GM19455 (cell line): ENCODE data around the gene VASP.

Experiments used
- ATAC-seq: cut with Tn5 transposase; IDR thresholded peaks from one replicate; pipeline ENCODE4 v1.9.1; 2021; ENCODE audit not compliant: unreplicated experiment

Gene VASP

DNA sequence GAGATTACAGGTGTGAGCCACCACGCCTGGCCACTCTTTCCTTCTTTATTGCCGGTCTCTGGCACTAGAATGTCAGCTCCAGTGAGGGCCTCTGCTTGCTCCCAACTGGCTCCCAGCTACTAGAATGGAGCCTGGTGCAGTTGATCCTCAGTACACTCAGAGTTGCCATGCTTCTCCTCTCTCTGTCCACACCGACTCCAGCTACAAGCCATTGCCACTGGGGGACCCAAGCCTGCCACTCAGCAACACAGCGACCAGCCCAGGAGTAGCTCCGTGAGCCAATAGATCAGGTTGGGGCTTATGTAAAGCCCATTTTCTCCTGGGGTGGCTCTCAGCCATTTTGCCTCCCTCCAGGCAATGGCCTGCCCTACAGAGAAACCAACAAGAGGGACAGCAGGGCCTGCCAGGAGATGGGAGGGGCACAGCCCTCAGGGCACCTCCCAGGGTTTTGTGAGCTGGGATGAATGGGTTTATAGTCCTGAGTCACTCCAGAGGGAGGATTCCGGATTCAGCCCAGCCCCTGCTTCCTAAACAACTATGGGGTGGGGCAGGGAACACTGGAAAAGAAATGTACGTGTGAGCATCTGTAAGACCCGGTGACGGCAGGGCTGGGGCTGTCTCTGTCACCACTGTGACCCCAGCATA is 40.8 kb downstream of the VASP start:
- ATAC-seq = no peak

DNA sequence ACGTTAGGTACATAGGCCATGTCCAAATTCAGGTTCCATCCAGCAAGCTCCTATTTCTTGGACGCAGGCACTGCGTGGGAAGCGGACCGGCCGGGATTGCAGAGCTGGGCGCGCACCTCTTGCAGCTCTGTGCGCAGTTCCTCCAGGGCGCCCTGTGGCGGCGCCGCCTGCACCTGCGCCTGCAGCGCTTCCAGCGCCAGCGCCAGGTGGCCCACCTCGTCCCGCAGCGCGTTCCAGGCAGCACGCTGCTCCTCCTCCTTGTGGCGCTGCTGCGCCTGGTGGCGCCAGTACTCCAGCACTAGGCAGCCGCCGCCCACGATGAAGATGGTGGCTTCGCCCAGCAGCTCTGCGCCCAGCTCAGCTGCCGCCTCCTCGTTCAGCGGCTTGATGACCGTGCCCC is 46.2 kb downstream of the VASP start:
- ATAC-seq = no peak

DNA sequence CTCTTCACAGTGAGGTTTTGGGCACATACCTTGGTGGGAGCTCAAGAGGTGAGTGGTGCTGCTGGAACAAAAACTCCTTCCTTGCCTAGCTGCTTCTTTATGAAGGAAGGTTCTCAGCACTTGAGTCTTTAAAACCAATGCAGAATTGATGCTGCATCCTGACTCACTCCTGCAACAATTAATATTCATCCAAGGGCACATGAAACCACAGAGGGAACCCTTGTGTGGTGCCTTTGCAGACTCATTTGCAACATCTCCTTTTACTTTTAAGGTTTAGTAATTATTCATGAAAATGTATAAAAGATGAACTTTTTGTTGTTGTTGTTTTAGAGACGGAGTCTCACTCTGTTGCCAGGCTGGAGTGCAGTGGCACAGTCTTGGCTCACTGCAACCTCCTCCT is 47.2 kb downstream of the VASP start:
- ATAC-seq = no peak

DNA sequence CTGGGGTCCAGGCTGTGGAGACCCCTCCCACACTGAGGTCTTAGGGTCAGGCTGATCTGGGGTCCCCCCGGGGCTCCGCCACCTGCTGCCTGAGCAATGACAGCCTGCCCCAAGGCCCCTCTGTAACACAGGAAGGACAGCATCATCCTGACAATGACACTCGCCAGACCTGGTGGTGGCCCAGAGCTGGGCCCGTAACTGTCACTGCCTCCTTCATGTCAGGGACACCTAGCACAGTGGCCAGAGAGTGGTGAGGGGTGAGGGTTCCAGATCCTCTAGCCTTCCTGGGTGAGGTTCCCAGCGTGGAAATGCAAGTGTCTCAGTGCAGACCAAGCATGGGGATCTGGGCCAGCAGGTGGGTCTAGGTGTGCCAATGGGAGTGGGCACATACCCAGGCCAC is 49.6 kb downstream of the VASP start:
- no peak for ATAC-seq

DNA sequence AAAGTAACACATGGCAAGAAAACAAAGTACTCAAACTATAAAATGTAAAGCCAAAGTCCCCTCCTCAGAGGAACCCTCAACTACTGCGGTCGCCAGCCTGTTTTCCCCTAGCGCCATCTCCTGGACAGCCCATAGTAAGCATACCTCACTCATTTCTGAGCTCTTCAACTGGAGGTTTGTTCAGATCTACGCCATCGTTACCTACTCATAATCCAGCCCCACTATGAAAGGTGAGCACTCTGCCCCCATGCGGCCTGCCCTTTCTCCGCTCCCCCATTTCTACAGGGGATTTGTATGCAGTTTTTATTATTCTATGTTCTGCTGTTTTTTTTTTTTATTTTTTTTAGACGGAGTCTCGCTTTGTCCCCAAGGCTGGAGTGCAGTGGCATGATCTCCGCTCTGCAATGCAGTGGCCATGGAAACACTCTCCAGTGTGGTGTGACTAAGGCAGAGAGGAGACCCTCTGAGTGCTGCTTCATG is 51.2 kb downstream of the VASP start:
- peak; percentile 62 for ATAC-seq

DNA sequence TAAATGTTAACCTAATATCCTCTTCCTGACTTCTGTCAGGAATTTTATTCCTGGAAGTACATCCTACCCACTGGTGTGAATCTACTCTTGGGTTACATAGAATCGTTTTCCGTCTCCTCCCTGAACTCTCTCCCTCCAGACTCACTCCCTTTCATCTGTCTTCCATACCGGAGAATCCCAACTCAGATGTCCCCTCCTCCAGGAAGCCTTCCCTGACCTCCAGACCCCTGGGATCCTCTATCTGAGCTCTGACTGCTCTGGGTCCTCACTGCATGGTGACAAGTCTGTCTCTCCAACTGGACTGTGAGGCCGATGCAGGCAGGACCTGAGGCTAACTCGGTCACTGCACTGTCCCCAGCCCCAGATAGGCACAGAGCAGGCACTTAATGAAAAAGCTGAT is 52.8 kb downstream of the VASP start:
- ATAC-seq = no peak

DNA sequence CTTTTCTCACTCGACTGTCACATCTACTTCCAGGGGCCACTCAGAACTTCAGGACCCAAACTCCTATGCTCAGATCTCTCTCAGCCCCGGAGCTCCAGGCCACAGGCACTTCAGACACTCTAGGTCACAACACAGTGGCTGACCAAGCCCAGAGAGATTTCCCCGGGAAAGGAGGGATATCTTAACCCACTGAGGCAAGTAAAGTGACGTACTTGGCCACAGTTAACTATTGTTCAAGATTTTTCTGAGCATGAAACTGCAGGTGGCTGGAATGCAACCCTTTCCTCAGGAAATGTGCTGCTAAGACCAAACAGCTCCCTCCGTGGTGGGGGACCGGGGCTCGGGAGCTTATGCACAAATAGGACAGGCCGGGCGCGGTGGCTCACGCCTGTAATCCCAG is 53.4 kb downstream of the VASP start:
- no peak for ATAC-seq

DNA sequence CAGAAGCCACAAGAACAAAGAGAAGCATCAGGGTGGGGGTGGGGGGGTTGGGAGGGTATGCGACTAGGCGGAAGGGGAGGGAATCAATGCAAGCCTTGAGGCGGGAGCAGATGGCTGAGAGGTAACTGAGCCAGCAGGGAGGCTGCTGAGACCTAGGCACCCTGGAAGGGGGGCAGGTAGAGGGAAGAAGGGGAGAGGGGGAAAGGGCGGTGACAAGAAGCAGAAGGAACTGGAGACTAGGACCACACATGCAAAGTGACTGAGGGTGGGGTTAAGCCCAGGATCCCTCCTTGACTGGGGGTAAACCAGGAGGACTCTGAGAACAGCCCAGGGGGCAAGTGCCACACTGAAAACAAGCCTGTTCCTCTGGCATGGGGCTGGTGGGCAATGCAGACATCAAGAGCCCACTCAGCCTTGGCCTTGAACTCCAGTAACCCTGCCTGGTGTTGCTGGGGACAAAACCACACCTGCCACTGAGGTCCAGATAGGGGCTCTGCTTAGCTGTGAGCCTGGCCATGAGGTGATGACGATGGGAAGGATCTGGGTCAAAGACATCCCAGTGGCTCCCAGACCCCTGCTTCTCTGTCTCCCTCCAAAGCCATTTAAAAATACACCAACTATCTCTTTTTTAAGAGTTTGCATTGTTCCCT is 57.0 kb downstream of the VASP start:
- no peak for ATAC-seq

DNA sequence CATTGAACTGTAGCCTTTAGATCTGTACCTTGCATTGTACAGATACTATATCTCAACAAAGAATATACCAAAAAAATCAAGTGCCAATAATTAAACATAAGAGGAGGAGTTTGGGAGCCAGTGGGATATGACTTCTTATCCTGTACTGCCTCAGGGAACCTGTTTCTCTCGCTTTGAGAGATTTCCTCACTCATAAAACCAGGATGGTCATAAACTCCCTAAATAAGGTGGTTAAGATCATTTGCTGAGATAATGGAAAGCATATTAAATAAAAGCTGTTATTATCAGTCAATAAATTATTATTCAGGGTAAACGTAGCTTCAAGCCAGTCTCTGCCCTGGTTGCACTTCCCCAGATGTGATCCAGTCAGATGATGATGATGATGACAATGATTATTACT is 60.3 kb downstream of the VASP start:
- ATAC-seq = no peak

DNA sequence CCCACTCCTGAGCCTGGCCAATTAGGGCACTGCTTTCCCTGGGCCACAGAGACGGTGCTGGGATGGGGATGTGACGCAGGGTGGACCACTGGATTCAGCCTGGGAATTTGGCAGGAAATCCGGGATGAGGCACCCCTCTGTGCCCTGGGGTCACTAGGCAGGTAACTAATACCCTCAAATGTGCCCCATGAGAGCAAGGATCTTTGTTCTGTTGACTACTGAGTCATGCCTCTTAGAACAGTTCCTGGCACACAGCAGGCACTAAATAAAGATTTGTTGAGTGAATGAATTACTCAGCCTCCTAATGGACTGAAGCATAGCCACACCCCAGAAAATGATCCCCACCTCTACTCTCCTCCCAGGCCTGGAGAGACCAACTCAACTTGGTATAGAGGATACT is 61.5 kb downstream of the VASP start:
- ATAC-seq = no peak

DNA sequence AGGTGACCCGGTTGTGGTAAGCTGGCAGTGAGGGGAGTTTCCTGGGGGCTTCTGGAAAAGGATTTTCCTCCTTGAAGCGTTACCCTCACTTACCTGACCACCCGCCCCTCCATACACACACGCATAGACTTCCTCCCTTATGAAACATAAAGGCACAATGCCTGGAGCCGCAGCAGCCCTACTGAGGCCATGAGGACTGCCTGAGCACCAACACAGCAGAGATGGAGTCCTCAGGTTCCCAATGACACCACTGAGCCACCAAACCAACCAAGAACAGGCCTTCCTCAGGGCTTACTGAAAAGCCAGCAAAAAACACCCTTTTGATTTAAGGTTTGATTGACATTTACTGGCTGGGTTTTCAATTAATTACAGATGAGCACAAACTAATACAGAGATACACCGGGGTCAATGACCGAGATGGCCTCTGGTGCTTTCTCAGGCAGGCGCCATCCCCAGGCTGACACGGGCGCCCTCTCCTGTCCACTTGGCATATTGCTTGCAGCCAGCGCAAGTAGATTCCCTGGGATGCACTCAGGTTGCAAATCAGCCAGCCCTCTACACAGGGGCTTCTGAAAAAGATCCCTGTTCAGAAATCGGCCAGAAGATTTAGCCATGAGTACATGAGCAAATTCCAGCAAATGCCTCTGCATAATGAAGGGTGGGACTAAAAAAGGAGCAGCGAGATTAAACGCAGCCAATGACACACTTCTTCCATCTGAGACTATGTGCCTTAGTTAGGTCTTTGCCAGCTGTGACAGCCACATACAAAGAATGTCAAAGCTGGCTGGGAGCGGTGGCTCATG is 62.5 kb downstream of the VASP start:
- no peak for ATAC-seq

DNA sequence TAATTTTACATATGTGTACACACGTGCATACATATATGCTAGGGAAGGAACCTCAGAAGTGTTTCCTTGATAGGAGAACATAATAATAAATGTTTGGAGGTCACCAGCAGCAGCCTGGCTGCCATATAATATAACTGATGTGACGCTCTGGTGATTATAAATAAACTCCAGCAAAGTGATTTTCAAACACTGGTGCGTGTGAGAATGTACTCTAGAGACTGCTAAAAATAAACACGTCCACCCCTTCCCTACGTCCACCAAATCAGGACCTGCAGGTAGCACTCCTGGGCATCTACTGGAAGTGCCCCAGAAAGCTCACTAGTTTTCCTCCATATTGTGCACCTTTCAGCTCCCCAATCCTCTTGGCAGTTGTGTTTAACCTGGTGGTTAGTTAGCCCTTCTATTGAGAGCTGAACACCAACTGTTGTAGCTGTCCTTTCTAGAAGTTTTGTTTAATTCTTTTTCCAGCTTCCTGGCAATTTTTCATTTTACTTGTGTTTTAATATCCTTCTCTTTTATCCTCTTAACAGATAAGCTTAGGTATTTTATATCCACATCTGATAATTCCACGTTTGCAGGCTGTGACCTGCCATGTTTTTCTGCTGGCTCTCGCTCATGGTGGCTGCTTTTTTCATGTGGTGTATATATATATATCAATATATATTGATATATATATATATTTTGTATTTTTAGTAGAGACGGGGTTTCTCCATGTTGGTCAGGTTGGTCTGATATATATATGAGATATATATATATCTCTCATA is 64.4 kb downstream of the VASP start:
- no peak for ATAC-seq

DNA sequence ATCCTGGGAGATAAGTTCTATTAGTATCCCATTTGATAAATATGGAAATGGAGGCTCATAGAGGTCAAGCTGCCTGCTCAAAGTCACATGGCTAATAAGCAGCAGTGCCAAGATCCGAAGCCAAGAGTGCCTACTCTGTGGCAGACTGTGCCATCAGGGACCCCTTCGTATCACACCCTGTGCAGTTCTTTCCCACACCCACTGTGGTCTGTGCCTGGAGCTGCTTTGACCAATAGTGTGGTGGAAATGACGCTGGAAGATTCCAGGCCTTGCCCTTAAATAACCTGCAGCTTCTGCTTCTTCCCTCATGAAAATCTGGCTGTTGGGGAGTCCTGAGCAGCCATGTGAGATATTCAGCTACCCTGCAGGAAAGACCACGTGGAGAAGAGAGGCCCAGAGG is 67.2 kb downstream of the VASP start:
- no peak for ATAC-seq

DNA sequence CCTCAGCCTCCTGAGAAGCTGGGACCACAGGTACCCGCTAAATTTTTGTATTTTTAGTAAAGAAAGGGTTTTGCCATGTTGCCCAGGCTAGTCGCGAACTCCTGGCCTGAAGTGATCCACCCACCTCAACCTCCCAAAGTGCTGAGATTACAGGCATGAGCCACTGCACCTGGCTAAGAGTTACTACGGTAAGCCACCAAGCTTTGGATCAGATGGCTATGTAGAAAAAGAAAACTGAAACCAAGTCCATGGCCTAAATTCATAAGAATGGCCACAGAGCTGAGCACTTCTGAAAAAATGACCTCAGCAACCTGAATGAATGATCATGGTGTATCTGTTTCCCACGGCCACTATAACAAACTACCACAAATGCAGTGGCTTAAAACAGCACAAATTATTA is 67.9 kb downstream of the VASP start:
- no peak for ATAC-seq
